HepG2 (cell line): ENCODE data around the gene AMZ2. TPM values are rescaled to one million over a fixed set of nuclear protein-coding genes. Genes with fewer than 3 reads are reported as not detected.

ENCODE experiments used
- ATAC-seq: fragments of 200-7000 bp; cut with Tn5 transposase; 3 replicates; pipeline ENCODE4 v1.9.1; 2020; ENCODE audit warnings: mild to moderate bottlenecking, moderate library complexity
- BruUV-seq: library from RNA; stranded (reverse); fragments of 400-500 nt; replicated peaks from 2 replicates; lab custom pipeline; 2021; lab: Mats Ljungman, UMichigan
- CTCF ChIA-PET: fragments of 300-600 bp; formaldehyde crosslinking; extraction: SDS; loops from one replicate; lab custom pipeline; 2021; ENCODE audit warnings: low total read pairs, inconsistent platforms, low intra/inter-chr PET ratio; lab: Yijun Ruan, JAX
- POLR2A ChIA-PET: fragments of 350-600 bp; sonication (Branson Sonifier 250); formaldehyde crosslinking; loops from one replicate; lab custom pipeline; 2020; ENCODE audit warnings: antibody characterized with exemption, inconsistent platforms; lab: Yijun Ruan, JAX
- DNase-seq: peaks from one replicate; pipeline ENCODE4 v3.0.0-alpha.2; 2015; ENCODE audit warnings: low spot score
- FAIRE-seq: peaks from 3 replicates; lab custom pipeline; 2011; peaks lifted over from hg19 to GRCh38; lab: Jason Lieb, UNC
- H2AFZ ChIP-seq: one replicate; pipeline ENCODE4 v1.6.1; 2011; ENCODE audit warnings: low read length, inconsistent platforms
- H3K27ac ChIP-seq: fragments of 300-600 bp; 3 replicates; pipeline ENCODE4 v1.8.0; 2011; ENCODE audit warnings: mixed run types, mild to moderate bottlenecking, mixed read lengths, low read length, inconsistent platforms; ENCODE audit not compliant: insufficient read depth; ENCODE audit errors: extremely low read length
- H3K27me3 ChIP-seq, 2 experiments: fragments of 200-600 bp in 1 of 2; 2 replicates in 1 of 2; 3 replicates in 1 of 2; pipeline versions ENCODE4 v1.6.0 to v1.8.0; 2011; ENCODE audit warnings: low read length in 2 of 2, mild to moderate bottlenecking in 2 of 2, moderate library complexity in 2 of 2, inconsistent platforms in 1 of 2; ENCODE audit not compliant: insufficient read depth in 2 of 2, control insufficient read depth in 1 of 2
- H3K36me3 ChIP-seq, 2 experiments: fragments of 200-600 bp in 1 of 2; replicated peaks in 1 of 2; 2 replicates in 1 of 2; 3 replicates in 1 of 2; pipeline versions ENCODE4 v1.5.1 to v1.8.0; 2011; ENCODE audit warnings: low read length in 2 of 2, inconsistent platforms in 1 of 2; ENCODE audit not compliant: insufficient read depth in 2 of 2, control insufficient read depth in 1 of 2
- H3K4me1 ChIP-seq: 2 replicates; pipeline ENCODE4 v1.5.1; 2012; ENCODE audit warnings: low read length, inconsistent platforms; ENCODE audit not compliant: insufficient read depth
- H3K4me2 ChIP-seq: 2 replicates; pipeline ENCODE4 v1.6.0; 2011; ENCODE audit warnings: low read depth, low read length, inconsistent platforms
- H3K4me3 ChIP-seq, 3 experiments: fragments of 200-600 bp in 1 of 3; sonication (generic), shearing (Covaris generic) in 1 of 3; replicated peaks in 1 of 3; 2 replicates each; pipeline ENCODE4 v1.5.1; 2011 to 2016; ENCODE audit warnings: low read length in 3 of 3, inconsistent platforms in 2 of 3, low read depth in 2 of 3, mild to moderate bottlenecking in 2 of 3, control low read depth in 1 of 3, mixed read lengths in 1 of 3; ENCODE audit not compliant: insufficient read depth in 1 of 3
- H3K79me2 ChIP-seq: one replicate; pipeline ENCODE4 v1.6.1; 2011; ENCODE audit warnings: low read length, inconsistent platforms; ENCODE audit not compliant: insufficient read depth
- H3K9ac ChIP-seq: 2 replicates; pipeline ENCODE4 v1.6.0; 2011; ENCODE audit warnings: mild to moderate bottlenecking, low read depth, low read length, inconsistent platforms; ENCODE audit not compliant: insufficient read depth
- H3K9me3 ChIP-seq: 2 replicates; pipeline ENCODE4 v1.5.1; 2012; ENCODE audit warnings: mild to moderate bottlenecking, low read length
- H4K20me1 ChIP-seq: 2 replicates; pipeline ENCODE4 v1.6.0; 2011; ENCODE audit warnings: inconsistent platforms, mild to moderate bottlenecking, low read length, moderate library complexity; ENCODE audit not compliant: insufficient read depth
- FOXP1 ChIP-seq, 2 experiments: fragments of 450-650 bp in 1 of 2; IDR thresholded peaks; 2 replicates each; pipeline ENCODE4 v1.6.1; 2017 to 2018; ENCODE audit warnings: antibody characterized with exemption in 1 of 2
- GABPB1 ChIP-seq: IDR thresholded peaks from 2 replicates; pipeline ENCODE4 v1.6.1; 2016; ENCODE audit warnings: mild to moderate bottlenecking, missing genetic modification reagents, moderate library complexity, missing compliant biosample characterization
- KLF16 ChIP-seq, 2 experiments: sonication (generic) in 1 of 2; formaldehyde crosslinking in 1 of 2; IDR thresholded peaks; 2 replicates each; pipeline versions ENCODE4 v1.6.1 to v1.8.0; 2016 to 2023; ENCODE audit warnings: missing genetic modification reagents in 2 of 2, missing compliant biosample characterization in 1 of 2
- KMT2B ChIP-seq: IDR thresholded peaks from 2 replicates; pipeline ENCODE4 v1.6.1; 2016; ENCODE audit warnings: missing genetic modification reagents, missing compliant biosample characterization
- NR2F1 ChIP-seq, 2 experiments: fragments of 450-650 bp in 1 of 2; formaldehyde crosslinking in 1 of 2; IDR thresholded peaks; 2 replicates each; pipeline versions ENCODE4 v1.5.0 to v1.6.1; 2016 to 2020; ENCODE audit warnings: mild to moderate bottlenecking in 1 of 2, missing compliant biosample characterization in 1 of 2, missing genetic modification reagents in 1 of 2, moderate library complexity in 1 of 2
- TEF ChIP-seq: sonication (generic); formaldehyde crosslinking; IDR thresholded peaks from 2 replicates; pipeline ENCODE4 v1.5.0; 2020; ENCODE audit warnings: missing genetic modification reagents
- ZNF883 ChIP-seq: sonication (generic); formaldehyde crosslinking; IDR thresholded peaks from 2 replicates; pipeline ENCODE4 v1.5.1; 2020; ENCODE audit warnings: mild to moderate bottlenecking, missing genetic modification reagents; ENCODE audit errors: not compliant biosample characterization
- ZUFSP ChIP-seq: sonication (generic); formaldehyde crosslinking; IDR thresholded peaks from 2 replicates; pipeline ENCODE4 v1.9.0; 2021; ENCODE audit warnings: missing genetic modification reagents, mild to moderate bottlenecking, borderline replicate concordance
- WGBS: methylation state at CpG from one replicate; pipeline ENCODE4 v1.1.6; 2017; ENCODE audit warnings: low lambda C conversion rate; 5-methylcytosine and 5-hydroxymethylcytosine counted together
- in situ Hi-C: cut with HindIII; loops from 2 replicates; pipeline ENCODE4 v1.10.0; 2017; ENCODE audit warnings: low pct_unique_long_range_greater_than_20kb; ENCODE audit not compliant: extremely low pct_ligation_motif_present
- intact Hi-C: fragments of 100-400 bp; cut with micrococcal nuclease; formaldehyde crosslinking; loops from one replicate; pipeline ENCODE4 v1.10.0; 2022; ENCODE audit not compliant: unreplicated experiment
- polyA plus RNA-seq, 8 experiments: library from polyadenylated mRNA; depleted of rRNA in 3 of 8; stranded (reverse) in 7 of 8; unstranded in 1 of 8; fragments of >200 nt; fragmentation: Illumina TruSeq in 4 of 8; extraction: Trizol in 4 of 8; gene quantifications; 2 replicates each; pipeline versions ENCODE4 v1.2.1 to v1.2.3, GENCODE V29; 2011 to 2016; ENCODE audit warnings: low read depth in 4 of 8, missing spikeins in 1 of 8, mixed read lengths in 1 of 8; ENCODE audit not compliant: insufficient read depth in 1 of 8
- total RNA-seq, 5 experiments: library from RNA; depleted of rRNA; stranded (reverse); fragments of >200 nt; fragmentation: Illumina TruSeq; extraction: Trizol; gene quantifications; 2 replicates each; pipeline ENCODE4 v1.2.3, GENCODE V29; 2016; ENCODE audit warnings: low read depth in 1 of 5
- TF ChIP-seq, protein P1 (sequence below): sonication (generic); formaldehyde crosslinking; IDR thresholded peaks from 2 replicates; pipeline ENCODE4 v1.4.0; 2020; ENCODE audit warnings: missing genetic modification reagents
- TF ChIP-seq, protein P2 (sequence below): sonication (generic); formaldehyde crosslinking; IDR thresholded peaks from one replicate; pipeline ENCODE4 v1.5.1; 2020; ENCODE audit warnings: mild to moderate bottlenecking, missing genetic modification reagents; ENCODE audit errors: not compliant biosample characterization

Gene AMZ2
- total and polyA plus RNA-seq, 2 of the 13 experiments (the other 11 are each of a cell fraction or from before 2014, with no cell fraction given), result 86.9 to 90.2 TPM

- no peak overlapping the region for H3K9ac ChIP-seq
- H3K27me3 ChIP-seq, result no peaks in the 10 kb centered on the region
- FAIRE-seq (no peak), ATAC-seq (no peak), DNase-seq (no peak)
- ChIA-PET POLR2A (no interaction called here), CTCF (no interaction called here)
- intact Hi-C loops, result no loop called here
- H3K4me2 ChIP-seq, result no peak overlapping the region
- in situ Hi-C loops, result no loop called here
- no peak overlapping the region for H3K27ac ChIP-seq
- H3K36me3 ChIP-seq, result peaks cover 3 to 16% of the 10 kb centered on the region in 2 experiments; a peak in 3 of 5 replicates
- H3K79me2 ChIP-seq, result peaks cover 9% of the 10 kb centered on the region
- no peak overlapping the region for H3K4me3 ChIP-seq
- no peak overlapping the region for H2AFZ ChIP-seq
- BruUV-seq, result no TSS peak
- 95% methylated on average over 10 of the region's 10 CpGs for WGBS
- peaks cover 14% of the 10 kb centered on the region for H3K4me1 ChIP-seq
- H3K9me3 ChIP-seq, result no peaks in the 10 kb centered on the region
- no peaks in the 10 kb centered on the region for H4K20me1 ChIP-seq
- TF ChIP-seq ZNF883 (CRISPR knock-in tag) (no peak), FOXP1 (IDR thresholded peaks at IDR 0.05) (no peak), FOXP1 (CRISPR knock-in tag; IDR thresholded peaks at IDR 0.05) (no peak), NR2F1 (CRISPR knock-in tag; IDR thresholded peaks at IDR 0.05) (no peak), KMT2B (CRISPR knock-in tag) (no peak), GABPB1 (no peak), ZUFSP (CRISPR knock-in tag) (no peak), TEF (no peak), KLF16 (CRISPR knock-in tag; IDR thresholded peaks at IDR 0.05) (no peak)
- TF ChIP-seq, protein P1, sequence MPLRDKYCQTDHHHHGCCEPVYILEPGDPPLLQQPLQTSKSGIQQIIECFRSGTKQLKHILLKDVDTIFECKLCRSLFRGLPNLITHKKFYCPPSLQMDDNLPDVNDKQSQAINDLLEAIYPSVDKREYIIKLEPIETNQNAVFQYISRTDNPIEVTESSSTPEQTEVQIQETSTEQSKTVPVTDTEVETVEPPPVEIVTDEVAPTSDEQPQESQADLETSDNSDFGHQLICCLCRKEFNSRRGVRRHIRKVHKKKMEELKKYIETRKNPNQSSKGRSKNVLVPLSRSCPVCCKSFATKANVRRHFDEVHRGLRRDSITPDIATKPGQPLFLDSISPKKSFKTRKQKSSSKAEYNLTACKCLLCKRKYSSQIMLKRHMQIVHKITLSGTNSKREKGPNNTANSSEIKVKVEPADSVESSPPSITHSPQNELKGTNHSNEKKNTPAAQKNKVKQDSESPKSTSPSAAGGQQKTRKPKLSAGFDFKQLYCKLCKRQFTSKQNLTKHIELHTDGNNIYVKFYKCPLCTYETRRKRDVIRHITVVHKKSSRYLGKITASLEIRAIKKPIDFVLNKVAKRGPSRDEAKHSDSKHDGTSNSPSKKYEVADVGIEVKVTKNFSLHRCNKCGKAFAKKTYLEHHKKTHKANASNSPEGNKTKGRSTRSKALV (CRISPR knock-in tag), result no peak
- TF ChIP-seq, protein P2, sequence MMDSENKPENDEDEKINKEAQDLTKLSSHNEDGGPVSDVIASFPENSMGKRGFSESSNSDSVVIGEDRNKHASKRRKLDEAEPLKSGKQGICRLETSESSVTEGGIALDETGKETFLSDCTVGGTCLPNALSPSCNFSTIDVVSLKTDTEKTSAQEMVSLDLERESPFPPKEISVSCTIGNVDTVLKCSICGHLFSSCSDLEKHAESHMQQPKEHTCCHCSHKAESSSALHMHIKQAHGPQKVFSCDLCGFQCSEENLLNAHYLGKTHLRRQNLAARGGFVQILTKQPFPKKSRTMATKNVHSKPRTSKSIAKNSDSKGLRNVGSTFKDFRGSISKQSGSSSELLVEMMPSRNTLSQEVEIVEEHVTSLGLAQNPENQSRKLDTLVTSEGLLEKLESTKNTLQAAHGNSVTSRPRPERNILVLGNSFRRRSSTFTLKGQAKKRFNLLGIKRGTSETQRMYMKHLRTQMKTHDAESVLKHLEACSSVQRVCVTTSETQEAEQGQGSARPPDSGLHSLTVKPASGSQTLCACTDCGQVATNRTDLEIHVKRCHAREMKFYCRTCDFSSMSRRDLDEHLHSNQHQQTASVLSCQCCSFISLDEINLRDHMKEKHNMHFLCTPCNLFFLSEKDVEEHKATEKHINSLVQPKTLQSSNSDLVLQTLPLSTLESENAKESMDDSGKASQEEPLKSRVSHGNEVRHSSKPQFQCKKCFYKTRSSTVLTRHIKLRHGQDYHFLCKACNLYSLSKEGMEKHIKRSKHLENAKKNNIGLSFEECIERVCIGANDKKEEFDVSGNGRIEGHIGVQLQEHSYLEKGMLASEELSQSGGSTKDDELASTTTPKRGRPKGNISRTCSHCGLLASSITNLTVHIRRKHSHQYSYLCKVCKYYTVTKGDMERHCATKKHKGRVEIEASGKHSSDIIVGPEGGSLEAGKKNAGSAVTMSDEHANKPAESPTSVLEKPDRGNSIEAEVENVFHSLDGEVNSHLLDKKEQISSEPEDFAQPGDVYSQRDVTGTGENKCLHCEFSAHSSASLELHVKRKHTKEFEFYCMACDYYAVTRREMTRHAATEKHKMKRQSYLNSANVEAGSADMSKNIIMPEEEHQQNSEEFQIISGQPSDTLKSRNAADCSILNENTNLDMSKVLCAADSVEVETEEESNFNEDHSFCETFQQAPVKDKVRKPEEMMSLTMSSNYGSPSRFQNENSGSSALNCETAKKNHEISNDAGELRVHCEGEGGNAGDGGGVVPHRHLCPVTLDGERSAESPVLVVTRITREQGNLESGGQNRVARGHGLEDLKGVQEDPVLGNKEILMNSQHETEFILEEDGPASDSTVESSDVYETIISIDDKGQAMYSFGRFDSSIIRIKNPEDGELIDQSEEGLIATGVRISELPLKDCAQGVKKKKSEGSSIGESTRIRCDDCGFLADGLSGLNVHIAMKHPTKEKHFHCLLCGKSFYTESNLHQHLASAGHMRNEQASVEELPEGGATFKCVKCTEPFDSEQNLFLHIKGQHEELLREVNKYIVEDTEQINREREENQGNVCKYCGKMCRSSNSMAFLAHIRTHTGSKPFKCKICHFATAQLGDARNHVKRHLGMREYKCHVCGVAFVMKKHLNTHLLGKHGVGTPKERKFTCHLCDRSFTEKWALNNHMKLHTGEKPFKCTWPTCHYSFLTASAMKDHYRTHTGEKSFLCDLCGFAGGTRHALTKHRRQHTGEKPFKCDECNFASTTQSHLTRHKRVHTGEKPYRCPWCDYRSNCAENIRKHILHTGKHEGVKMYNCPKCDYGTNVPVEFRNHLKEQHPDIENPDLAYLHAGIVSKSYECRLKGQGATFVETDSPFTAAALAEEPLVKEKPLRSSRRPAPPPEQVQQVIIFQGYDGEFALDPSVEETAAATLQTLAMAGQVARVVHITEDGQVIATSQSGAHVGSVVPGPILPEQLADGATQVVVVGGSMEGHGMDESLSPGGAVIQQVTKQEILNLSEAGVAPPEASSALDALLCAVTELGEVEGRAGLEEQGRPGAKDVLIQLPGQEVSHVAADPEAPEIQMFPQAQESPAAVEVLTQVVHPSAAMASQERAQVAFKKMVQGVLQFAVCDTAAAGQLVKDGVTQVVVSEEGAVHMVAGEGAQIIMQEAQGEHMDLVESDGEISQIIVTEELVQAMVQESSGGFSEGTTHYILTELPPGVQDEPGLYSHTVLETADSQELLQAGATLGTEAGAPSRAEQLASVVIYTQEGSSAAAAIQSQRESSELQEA, result no peak
Observed at GRCh38 chr17:68210570-68211315, 37.1 kb upstream of the AMZ2 start.
